Measurements from ENCODE around the gene NFATC3. TPM values are rescaled to one million over a fixed set of nuclear protein-coding genes. Genes with fewer than 3 reads are reported as not detected.
"Not testable (repeated sequence)": the region's sequence is repeated elsewhere in the genome, so short reads cannot be mapped to it uniquely, and the experiment has no call there.

Gene NFATC3
- total RNA-seq, 2 donors from 2014 or later: 22.5 to 29.3 TPM

DNA sequence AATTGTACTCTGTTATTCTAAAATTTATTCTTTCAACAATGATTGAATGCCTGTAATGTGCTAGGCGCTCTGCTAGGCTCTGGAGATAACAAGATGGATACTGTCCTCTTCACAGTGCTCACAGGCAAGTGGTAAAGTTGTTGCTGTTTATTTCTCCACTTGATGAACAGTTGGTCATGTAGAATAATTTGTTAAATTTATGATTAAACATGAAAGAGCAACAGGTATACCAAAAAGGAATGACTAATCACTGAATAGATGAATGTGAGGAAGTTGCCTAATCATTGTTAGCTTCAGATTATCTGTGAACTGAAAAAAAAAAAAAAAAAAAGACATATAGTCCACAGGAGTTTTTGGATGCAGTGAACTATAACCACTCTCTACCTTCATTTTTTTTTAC lies 62.3 kb downstream of the NFATC3 start:
- intact Hi-C loops (cut with DNase I): no loop called here
- H3K27ac ChIP-seq: no peak overlapping the region
- H3K36me3 ChIP-seq: no peaks in the 10 kb centered on the region
- H3K9me3 ChIP-seq: no peaks in the 10 kb centered on the region
- TF ChIP-seq, protein P1, sequence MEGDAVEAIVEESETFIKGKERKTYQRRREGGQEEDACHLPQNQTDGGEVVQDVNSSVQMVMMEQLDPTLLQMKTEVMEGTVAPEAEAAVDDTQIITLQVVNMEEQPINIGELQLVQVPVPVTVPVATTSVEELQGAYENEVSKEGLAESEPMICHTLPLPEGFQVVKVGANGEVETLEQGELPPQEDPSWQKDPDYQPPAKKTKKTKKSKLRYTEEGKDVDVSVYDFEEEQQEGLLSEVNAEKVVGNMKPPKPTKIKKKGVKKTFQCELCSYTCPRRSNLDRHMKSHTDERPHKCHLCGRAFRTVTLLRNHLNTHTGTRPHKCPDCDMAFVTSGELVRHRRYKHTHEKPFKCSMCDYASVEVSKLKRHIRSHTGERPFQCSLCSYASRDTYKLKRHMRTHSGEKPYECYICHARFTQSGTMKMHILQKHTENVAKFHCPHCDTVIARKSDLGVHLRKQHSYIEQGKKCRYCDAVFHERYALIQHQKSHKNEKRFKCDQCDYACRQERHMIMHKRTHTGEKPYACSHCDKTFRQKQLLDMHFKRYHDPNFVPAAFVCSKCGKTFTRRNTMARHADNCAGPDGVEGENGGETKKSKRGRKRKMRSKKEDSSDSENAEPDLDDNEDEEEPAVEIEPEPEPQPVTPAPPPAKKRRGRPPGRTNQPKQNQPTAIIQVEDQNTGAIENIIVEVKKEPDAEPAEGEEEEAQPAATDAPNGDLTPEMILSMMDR (IDR thresholded peaks at IDR 0.05): no peak
- no peak overlapping the region for H3K4me3 ChIP-seq
- DNase-seq: no peak
- H3K27me3 ChIP-seq: no peaks in the 10 kb centered on the region
- no peak overlapping the region for H3K9ac ChIP-seq (ENCODE audit: low read depth in 2 of 2, low read length in 2 of 2)
- no peaks in the 10 kb centered on the region for H3K4me1 ChIP-seq

DNA sequence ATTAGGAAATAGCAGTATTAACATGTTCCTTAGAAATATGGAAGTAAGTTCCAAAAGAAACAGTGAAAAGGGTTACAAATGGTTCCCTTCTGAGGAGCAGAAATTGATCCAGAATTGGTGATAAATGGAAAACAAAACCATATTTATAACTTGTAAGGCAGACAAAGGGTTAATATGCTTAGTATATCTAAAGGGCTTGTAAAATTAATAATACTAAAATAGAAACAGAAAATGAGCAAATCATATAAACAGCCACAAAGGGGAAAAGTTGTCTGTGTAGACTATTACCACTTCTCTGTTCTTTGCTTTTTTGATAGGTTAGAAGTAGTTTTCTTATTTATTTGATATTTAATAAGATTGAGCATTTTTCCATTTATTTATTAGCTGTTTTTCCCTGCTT lies 64.4 kb downstream of the NFATC3 start:
- no peaks in the 10 kb centered on the region for H3K4me1 ChIP-seq
- no peak overlapping the region for H3K27ac ChIP-seq
- no peak overlapping the region for H3K4me3 ChIP-seq
- intact Hi-C loops (cut with DNase I): no loop called here
- DNase-seq: no peak
- no peaks in the 10 kb centered on the region for H3K36me3 ChIP-seq
- H3K9me3 ChIP-seq: no peaks in the 10 kb centered on the region
- H3K27me3 ChIP-seq: no peaks in the 10 kb centered on the region
- no peak overlapping the region for H3K9ac ChIP-seq (ENCODE audit: low read depth in 2 of 2, low read length in 2 of 2)
- TF ChIP-seq, protein P1 (IDR thresholded peaks at IDR 0.05): no peak

DNA sequence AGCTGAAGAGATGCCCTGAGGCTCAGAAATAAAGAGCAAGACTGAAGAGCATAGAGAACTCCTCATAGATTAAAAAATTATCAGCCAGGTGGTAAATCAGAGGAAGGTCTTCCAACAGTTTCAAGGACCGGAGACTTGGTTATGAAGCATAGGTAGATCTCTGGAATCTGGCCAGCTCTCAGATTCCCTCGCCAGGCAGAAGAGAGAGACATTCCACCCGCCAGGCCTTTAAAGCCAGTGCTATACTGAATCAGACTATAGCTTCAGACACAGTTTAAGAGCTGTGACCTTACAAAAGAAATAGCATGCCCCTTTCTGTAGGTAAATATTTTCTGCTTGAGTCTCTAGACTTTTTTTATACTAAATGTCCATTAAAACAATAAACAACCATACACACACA lies 70.3 kb downstream of the NFATC3 start:
- Histone ChIP-seq H3K9me3 (no peaks in the 10 kb centered on the region), H3K4me1 (no peaks in the 10 kb centered on the region), H3K9ac (ENCODE audit: low read depth in 2 of 2, low read length in 2 of 2) (no peak overlapping the region), H3K4me3 (no peak overlapping the region), H3K27me3 (no peaks in the 10 kb centered on the region), H3K27ac (no peak overlapping the region), H3K36me3 (no peaks in the 10 kb centered on the region)
- DNase-seq: no peak
- TF ChIP-seq, protein P1 (IDR thresholded peaks at IDR 0.05): no peak
- intact Hi-C loops (cut with DNase I): loop anchor here (10.0 kb wide), 1 partner anchor 61 kb away; no protein-coding TSS in a partner anchor

DNA sequence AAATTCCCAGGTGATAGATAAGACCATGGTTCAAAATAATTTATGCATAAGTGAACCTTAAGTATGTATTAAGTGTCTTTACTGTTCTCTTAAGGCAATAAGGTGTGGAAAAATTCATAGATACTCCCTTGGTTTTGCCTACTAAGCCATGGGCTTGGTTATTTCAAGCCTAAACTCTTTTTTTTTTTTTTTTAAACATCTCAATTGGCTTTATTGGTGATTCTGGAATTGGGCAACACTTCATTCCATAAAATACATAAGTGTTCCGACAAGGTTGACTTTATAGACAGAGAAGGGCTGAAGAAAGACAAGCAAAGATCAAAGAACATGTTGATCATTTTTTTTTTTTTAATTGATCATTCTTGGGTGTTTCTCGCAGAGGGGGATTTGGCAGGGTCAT lies 77.2 kb downstream of the NFATC3 start:
- TF ChIP-seq, protein P1 (IDR thresholded peaks at IDR 0.05): no peak
- H3K27ac ChIP-seq: no peak overlapping the region
- no peak for DNase-seq
- intact Hi-C loops (cut with DNase I): no loop called here
- H3K36me3 ChIP-seq: no peaks in the 10 kb centered on the region
- H3K9me3 ChIP-seq: no peaks in the 10 kb centered on the region
- H3K4me3 ChIP-seq: no peak overlapping the region
- no peaks in the 10 kb centered on the region for H3K4me1 ChIP-seq
- no peak overlapping the region for H3K9ac ChIP-seq (ENCODE audit: low read depth in 2 of 2, low read length in 2 of 2)
- no peaks in the 10 kb centered on the region for H3K27me3 ChIP-seq

DNA sequence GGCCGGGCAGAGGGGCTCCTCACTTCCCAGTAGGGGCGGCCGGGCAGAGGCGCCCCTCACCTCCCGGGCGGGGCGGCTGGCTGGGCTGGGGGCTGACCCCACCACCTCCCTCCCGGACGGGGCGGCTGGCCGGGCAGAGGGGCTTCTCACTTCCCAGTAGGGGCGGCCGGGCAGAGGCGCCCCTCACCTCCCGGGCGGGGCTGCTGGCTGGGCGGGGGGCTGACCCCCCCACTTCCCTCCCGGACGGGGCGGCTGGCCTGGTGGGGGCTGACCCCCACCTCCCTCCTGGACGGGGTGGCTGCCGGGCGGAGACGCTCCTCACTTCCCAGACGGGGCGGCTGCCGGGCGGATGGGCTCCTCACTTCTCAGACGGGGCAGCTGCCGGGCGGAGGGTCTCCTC lies 78.1 kb downstream of the NFATC3 start:
- DNase-seq; H3K4me1 ChIP-seq; H3K4me3 ChIP-seq; H3K9ac ChIP-seq (ENCODE audit: low read depth in 2 of 2, low read length in 2 of 2); intact Hi-C loops (cut with DNase I); H3K36me3 ChIP-seq; H3K27me3 ChIP-seq; H3K9me3 ChIP-seq; H3K27ac ChIP-seq: not testable (repeated sequence)

DNA sequence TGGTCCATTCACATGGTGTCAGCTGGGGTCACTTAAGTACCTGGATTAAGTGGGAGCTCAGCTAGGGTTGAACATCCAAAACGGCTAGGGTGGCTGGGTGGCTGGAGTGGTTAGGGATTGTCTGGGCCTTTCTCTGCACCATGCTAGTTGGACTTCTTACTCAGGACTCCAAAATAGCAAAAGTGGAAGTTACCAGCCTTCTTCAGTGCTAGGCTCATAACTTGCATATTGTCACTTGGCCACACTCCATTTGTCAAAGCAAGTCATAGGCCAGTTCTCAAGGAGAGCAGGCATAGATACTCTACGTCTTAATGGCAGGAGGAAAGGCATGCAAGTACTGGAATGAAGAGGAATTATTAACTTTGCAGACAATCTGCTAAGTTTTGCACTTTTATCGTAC lies 81.1 kb downstream of the NFATC3 start:
- no peaks in the 10 kb centered on the region for H3K36me3 ChIP-seq
- no peak overlapping the region for H3K4me3 ChIP-seq
- no peak overlapping the region for H3K9ac ChIP-seq (ENCODE audit: low read depth in 2 of 2, low read length in 2 of 2)
- intact Hi-C loops (cut with DNase I): no loop called here
- TF ChIP-seq, protein P1 (IDR thresholded peaks at IDR 0.05): no peak
- no peaks in the 10 kb centered on the region for H3K4me1 ChIP-seq
- DNase-seq: no peak
- no peaks in the 10 kb centered on the region for H3K27me3 ChIP-seq
- no peaks in the 10 kb centered on the region for H3K9me3 ChIP-seq
- no peak overlapping the region for H3K27ac ChIP-seq
